ENCODE measurements around the gene LRRC36.

Gene LRRC36

DNA sequence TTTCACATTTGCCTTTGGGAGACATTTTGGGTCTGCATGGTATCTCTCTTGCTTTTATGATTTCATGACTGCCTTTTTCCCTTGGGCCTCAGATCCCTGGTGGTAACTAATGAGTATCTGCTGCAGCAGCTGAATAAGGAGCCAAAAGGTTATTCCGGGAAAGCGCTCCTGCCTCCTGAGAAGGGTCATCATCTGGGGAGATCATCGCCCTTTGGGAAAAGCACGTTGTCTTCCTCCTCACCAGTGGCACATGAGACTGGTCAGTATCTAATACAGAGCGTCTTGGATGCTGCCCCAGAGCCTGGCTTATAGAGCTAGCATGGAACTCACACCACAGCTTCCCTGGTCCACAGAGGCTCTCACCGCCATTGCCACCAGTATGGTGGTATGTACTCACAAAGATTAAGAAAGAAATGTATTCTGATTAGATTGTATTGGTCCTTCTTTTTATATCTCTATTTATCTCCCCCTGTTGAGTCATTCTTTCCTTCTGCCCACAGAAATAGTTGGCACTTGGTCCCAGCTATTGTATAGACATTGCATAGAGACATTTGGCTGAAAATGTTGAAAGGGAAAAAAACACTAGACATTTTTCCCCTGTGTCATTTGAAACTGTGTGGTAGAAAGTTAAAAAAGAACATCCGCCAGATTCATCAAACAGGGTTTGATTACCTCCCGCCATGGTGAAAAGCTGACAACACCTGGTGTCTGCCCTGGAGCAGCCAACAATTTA, 58.3 kb downstream of the LRRC36 start:
- TF ChIP-seq, protein P1, sequence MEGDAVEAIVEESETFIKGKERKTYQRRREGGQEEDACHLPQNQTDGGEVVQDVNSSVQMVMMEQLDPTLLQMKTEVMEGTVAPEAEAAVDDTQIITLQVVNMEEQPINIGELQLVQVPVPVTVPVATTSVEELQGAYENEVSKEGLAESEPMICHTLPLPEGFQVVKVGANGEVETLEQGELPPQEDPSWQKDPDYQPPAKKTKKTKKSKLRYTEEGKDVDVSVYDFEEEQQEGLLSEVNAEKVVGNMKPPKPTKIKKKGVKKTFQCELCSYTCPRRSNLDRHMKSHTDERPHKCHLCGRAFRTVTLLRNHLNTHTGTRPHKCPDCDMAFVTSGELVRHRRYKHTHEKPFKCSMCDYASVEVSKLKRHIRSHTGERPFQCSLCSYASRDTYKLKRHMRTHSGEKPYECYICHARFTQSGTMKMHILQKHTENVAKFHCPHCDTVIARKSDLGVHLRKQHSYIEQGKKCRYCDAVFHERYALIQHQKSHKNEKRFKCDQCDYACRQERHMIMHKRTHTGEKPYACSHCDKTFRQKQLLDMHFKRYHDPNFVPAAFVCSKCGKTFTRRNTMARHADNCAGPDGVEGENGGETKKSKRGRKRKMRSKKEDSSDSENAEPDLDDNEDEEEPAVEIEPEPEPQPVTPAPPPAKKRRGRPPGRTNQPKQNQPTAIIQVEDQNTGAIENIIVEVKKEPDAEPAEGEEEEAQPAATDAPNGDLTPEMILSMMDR (IDR thresholded peaks at IDR 0.05) = no peak

DNA sequence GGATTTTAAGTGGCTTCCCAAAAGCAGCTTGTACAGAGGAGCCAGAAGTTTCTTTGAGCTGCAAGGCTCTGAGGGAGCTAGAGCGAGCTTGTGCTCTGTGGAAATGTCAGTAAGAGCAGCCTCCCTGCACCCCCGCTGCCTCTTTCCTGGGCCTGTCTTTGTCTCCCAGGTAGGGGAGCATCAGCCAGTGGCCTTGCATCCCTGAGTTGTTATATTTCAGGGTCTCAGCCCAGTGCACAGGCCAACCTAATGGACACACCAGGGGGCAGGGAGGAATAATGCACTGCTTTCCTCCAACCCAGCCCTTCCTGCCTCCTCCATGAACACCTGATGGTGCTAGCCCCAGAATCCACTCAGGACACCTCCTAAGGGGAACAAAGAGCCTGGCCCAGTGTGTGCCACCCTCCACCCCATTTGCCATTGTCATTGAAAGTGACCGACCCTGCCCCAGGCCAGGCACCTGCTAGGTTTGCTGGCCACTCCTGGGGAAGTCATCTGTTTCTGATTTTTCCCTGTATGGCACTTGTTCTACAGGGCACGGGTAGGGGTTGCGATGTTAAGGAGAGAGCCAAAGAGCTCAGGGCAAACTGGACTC, 60.3 kb downstream of the LRRC36 start:
- TF ChIP-seq, protein P1 (IDR thresholded peaks at IDR 0.05) = no peak

DNA sequence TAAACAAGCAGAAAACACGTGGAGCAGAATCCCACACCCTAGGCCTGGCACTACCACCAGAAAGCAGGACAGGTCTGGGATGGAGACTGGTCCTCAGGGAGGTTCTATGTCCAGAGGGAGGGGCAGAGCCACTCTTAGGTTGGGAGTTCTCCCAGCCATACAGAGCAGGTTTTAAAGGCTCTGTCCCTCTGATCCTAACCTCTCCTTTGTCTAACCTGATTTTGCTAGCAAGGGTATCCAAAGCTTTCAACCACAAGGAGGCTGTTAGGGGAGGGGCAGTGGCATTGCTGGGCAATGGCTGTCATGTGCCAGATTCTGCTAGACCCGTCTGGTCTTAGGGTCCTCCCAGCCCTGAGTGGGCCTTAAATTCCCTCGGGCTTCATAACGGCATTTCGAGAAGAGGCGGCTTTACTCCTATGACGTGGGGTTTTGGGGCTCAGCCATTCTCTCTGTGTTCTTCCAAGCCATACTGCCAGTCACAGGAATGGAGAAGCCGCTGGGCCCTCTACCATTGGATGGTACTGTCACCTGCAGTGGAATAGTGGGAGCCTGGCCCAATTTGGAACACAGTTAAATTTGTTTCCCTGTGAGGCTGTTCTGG, 61.0 kb downstream of the LRRC36 start:
- TF ChIP-seq, protein P1 (IDR thresholded peaks at IDR 0.05) = no peak

DNA sequence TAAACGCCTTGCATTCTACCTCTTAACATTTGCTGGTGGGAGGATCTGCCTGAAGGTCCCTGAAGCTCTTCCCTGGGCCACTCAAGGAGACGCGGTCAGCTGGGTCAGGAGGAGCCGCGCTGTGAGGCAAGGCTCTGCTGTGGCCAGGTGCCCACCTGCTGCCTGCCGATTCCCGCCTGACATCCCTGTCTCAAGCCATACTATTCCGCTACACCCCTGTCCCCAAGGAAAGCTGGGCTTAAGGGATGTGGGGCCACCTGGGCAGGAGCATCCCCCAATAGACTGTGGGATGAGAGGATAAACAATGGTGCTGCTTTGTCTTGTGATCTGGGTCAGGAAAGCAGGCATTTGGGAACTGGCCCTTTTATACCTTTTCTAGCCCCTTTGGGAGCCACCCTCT, 61.6 kb downstream of the LRRC36 start:
- TF ChIP-seq, protein P1 (IDR thresholded peaks at IDR 0.05) = no peak

DNA sequence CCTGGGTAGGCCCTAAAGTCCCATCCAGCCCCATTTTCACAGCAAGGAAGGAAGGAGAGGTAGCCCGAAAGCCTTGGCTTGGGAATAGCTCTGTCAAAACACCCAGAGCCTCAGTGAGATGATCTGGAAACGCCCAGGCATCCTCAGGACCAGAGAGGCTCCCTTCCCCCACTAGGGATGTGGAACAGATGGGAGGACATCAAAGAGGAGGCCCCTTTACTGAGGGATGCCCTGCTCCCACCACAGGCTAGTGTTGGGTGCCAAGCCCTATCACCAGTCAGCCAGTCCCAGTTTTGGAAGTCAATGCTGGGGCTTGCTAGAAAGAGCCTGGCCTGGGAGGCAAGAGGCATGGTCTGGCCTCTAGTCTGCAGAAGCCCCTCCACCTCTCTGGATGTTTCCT, 62.0 kb downstream of the LRRC36 start:
- TF ChIP-seq, protein P1 (IDR thresholded peaks at IDR 0.05) = no peak

DNA sequence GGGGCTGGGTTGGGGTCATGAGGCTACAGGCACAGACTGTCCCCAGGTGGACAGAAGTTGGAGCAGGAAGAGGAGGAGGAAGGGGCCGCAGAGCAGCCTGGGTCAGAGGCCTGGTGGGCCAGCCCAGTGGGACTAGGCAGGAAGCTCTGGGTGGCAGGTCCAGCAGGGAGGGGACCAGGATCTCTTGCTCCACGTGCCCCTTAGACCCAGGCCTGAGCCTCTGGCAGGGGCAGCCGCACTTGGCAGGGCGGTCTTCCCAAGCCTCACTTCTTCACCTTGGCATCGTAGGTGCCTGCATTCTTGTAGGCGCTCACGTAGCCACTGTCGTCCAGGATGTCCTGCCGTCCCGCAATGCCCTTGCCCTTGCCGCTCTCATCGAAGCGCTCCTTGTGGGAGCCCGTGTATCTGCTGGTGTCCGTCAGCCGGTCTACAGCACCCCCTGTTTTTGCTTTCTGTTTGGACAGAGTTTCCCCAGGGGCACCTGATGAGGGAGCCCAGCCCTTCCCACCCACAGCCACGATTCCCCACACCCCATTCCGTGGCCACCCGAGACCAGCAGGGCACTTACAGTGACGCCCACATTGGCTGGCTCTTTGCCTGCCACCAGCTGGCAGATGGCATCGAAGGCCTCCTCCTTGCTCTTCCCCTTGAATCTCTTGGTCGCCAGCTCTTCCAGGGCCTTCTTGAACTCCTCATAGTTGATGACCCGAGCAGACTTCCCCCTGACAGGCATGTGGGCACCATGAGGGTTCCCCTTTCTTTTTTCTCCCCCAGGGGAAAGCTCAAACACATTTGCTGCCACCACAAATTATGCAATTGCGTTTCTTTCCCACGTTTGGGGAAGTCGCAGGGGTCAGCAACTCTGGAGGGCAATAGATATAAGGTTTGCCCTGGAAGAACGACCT, 63.5 kb downstream of the LRRC36 start:
- TF ChIP-seq, protein P1 (IDR thresholded peaks at IDR 0.05) = no peak

DNA sequence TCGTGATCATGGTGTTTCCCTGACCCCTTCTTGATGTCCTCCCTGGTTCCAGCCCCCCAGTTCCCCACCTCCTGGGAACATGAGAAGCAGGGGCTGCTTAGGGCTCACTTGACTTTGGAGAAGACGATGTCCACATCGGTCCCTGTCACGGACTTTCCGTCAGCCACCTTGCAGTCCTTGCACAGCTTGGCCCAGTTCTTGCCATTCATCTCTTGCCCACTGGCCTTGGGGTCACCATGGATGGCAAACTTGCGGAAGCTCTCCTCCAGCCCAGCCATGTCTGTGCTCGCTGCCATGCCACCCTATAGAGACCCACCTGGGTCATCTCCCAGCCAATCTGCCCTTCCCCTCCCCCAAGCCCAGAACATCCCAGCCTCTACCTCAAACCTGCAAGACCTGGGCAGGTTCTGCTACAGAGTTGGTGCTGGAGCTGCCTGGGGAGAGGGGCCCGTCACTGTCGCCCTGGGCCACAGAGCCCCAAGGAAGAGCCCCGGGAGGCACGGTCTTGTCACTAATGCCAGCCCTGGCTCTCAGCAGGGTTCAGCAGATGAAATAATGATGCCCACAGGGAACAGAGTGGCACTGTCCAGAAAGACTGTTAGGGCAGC, 64.3 kb downstream of the LRRC36 start:
- TF ChIP-seq, protein P1 (IDR thresholded peaks at IDR 0.05) = no peak

All from LNCAP (cell line).